Loucy (cell line): ENCODE results near the gene IL34.

Source experiments
- EZH2phosphoT487 ChIP-seq: fragments of 200-600 bp; IDR thresholded peaks from 2 replicates; pipeline ENCODE4 v1.6.1; 2018; ENCODE audit warnings: antibody characterized with exemption, mild to moderate bottlenecking, moderate library complexity, borderline replicate concordance
- TF ChIP-seq, protein P1 (sequence below): fragments of 200-600 bp; sonication (generic); conservative IDR thresholded peaks from 2 replicates; pipeline ENCODE4 v1.5.1; 2014; ENCODE audit warnings: mild to moderate bottlenecking, antibody characterized with exemption, low read length

DNA sequence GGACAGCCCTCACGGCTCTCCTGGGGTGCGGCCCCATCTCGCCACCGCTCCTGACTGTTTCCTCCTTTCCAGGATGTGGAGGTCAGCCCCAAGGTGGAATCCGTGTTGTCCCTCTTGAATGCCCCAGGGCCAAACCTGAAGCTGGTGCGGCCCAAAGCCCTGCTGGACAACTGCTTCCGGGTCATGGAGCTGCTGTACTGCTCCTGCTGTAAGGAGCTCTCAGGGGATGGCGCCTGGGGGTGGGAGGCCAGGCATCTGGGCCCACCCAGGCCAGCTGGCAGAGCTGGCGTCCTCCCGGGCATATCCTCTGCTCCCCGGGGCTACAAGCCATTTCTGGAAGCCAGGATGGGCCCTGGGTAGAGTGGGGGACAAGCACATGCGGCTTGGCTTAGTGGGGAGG, 13.2 kb downstream of the IL34 start:
- TF ChIP-seq, protein P1, sequence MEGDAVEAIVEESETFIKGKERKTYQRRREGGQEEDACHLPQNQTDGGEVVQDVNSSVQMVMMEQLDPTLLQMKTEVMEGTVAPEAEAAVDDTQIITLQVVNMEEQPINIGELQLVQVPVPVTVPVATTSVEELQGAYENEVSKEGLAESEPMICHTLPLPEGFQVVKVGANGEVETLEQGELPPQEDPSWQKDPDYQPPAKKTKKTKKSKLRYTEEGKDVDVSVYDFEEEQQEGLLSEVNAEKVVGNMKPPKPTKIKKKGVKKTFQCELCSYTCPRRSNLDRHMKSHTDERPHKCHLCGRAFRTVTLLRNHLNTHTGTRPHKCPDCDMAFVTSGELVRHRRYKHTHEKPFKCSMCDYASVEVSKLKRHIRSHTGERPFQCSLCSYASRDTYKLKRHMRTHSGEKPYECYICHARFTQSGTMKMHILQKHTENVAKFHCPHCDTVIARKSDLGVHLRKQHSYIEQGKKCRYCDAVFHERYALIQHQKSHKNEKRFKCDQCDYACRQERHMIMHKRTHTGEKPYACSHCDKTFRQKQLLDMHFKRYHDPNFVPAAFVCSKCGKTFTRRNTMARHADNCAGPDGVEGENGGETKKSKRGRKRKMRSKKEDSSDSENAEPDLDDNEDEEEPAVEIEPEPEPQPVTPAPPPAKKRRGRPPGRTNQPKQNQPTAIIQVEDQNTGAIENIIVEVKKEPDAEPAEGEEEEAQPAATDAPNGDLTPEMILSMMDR: no peak
- no peak for TF ChIP-seq EZH2phosphoT487
